Astrocyte (in vitro differentiated cells and primary cell): ENCODE results near the gene DBT.

Source experiments
- CTCF ChIP-seq: IDR thresholded peaks from 2 replicates; pipeline ENCODE4 v1.5.1; 2011; ENCODE audit warnings: low read depth, mild to moderate bottlenecking, inconsistent platforms, low read length, moderate library complexity; ENCODE audit not compliant: insufficient read depth
- EZH2 ChIP-seq: IDR thresholded peaks from 2 replicates; pipeline ENCODE4 v1.6.1; 2012; ENCODE audit warnings: mild to moderate bottlenecking, low read length, inconsistent platforms; ENCODE audit not compliant: insufficient read depth

GRCh38 chr1:100268202-100268601 lies 18.6 kb upstream of the DBT start:
- TF ChIP-seq CTCF: no peak
- no peak for TF ChIP-seq EZH2
